Hair follicular keratinocyte (primary cell): ENCODE results near the gene REXO1. TPM values are rescaled to one million over a fixed set of nuclear protein-coding genes. Genes with fewer than 3 reads are reported as not detected.

ENCODE experiments used
- total RNA-seq: library from RNA; depleted of rRNA; stranded (reverse); fragments of >200 nt; gene quantifications from 2 replicates; pipeline ENCODE4 v1.2.3, GENCODE V29; 2015

The REXO1 gene
- total RNA-seq, result 11.6 and 12.2 TPM in 2 replicates

GRCh38 chr19:1848399-1849131, at the start of gene REXO1:
REXO1 (minus strand) TSS chr19:1848483; CDS start chr19:1848358, 125 bp downstream.

GRCh38 chr19:1885398-1886119, 37.3 kb upstream of the REXO1 start, which contains the start of gene ABHD17A:
ABHD17A (minus strand) TSS chr19:1885496; CDS start chr19:1881566, 3,930 bp downstream.

DNA sequence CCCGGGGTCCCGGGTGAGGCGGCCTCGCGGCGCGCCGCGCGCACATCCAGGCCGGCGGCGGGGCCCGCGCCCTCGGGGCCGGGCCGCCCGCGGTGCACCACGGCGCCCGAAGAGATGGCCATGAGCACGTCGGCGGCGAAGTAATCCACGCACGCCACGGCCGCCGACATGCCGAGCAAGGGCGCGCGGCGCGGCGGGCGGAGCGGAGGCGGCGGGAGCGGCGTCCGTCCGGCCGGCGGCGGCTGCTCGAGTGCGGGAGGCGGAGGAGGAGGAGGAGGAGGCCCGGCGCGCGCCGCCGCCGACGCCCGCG, 15.0 kb upstream of the REXO1 start, which contains the start of gene KLF16:
TSS of gene KLF16 (minus strand) at position 252 of the 310 bp plus-strand sequence. CDS start at position 170, 82 bp downstream.

GRCh38 chr19:1811942-1812425, 36.3 kb downstream of the REXO1 start, which contains the start of gene ATP8B3:
ATP8B3 (minus strand) TSS chr19:1812276; CDS start chr19:1811736, 540 bp downstream.

Other genes starting within 250 kb of the REXO1 start
- 92.8 and 109 TPM in 2 replicates for gene UQCR11, start 243.0 kb downstream of the REXO1 start, total RNA-seq
- gene TCF3, start 195.9 kb downstream of the REXO1 start, total RNA-seq, result 112 and 147 TPM in 2 replicates
- not detected in 2 replicates for gene ONECUT3, start 95.0 kb downstream of the REXO1 start, total RNA-seq
- gene ATP8B3, start 36.2 kb downstream of the REXO1 start, total RNA-seq, result 0.49 and 1.6 TPM in 2 replicates
- 19.4 and 22.3 TPM in 2 replicates for gene KLF16, start 15.1 kb upstream of the REXO1 start, total RNA-seq
- 131 and 133 TPM in 2 replicates for gene ABHD17A, start 37.0 kb upstream of the REXO1 start, total RNA-seq
- gene ADAT3, start 56.9 kb upstream of the REXO1 start, total RNA-seq, result 4.8 and 5.1 TPM in 2 replicates
- gene SCAMP4, start 56.9 kb upstream of the REXO1 start, total RNA-seq, result 54.4 and 68.6 TPM in 2 replicates
- gene CSNK1G2, start 92.7 kb upstream of the REXO1 start, total RNA-seq, result 76.0 and 79.1 TPM in 2 replicates
- 61.7 and 66.2 TPM in 2 replicates for gene BTBD2, start 167.2 kb upstream of the REXO1 start, total RNA-seq
- 115 and 149 TPM in 2 replicates for gene MKNK2, start 202.8 kb upstream of the REXO1 start, total RNA-seq
- 44.3 and 46.5 TPM in 2 replicates for gene MOB3A, start 247.8 kb upstream of the REXO1 start, total RNA-seq
- gene IZUMO4, start 248.4 kb upstream of the REXO1 start, total RNA-seq, result 0.70 and 1.1 TPM in 2 replicates